Uterus (tissue), 2 donors: Measurements from ENCODE around the gene CMTM1.

Experiments used
- POLR2A ChIP-seq, 2 donors: fragments of 450-650 bp; IDR thresholded peaks; one replicate each; pipeline ENCODE4 v1.6.1; 2016; ENCODE audit warnings: antibody characterized with exemption in 2 of 2, mild to moderate bottlenecking in 1 of 2, moderate library complexity in 1 of 2
- TF ChIP-seq, protein P1 (sequence below), 4 experiments: fragments of 200-600 bp in 2 of 4; fragments of 450-650 bp in 2 of 4; sonication (generic) in 2 of 4; IDR thresholded peaks; one replicate each; pipeline ENCODE4 v1.5.1; 2016 to 2019; ENCODE audit warnings: antibody characterized with exemption in 4 of 4, mild to moderate bottlenecking in 2 of 4, moderate library complexity in 1 of 4

DNA sequence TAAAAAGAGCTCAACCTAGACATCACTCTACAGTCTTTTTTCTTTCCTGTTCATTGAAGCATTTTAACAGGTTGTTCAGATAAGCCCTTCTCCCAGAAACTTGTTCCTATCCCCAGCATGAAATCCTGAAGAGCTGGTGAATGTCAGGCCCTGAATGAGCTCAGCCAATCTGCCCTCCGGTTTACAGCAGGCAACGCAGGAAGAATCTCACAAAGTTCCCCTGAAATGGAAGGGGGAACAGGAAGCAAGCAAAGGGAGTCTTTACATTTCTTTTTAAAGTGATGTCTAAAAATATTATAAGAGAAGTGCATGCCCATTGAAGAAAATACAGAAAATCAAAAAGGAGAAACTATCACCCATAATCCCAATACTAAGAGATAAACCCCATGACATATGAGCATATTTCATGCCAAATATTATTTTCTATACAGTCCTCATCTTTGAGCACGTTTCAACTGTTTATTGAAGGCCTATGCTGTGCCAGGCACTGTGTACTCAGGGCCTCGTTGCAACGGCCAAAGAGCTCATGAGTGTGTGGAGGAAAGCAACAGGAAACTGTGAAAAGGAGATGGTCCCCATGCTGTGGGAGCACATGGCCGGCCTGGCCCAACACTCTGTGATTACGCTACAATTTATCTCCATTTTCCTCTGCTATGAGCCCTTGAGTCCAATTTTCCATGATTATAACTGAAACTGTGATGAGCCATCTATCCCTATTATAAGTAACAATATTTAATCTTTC lies 22.1 kb upstream of the CMTM1 start:
- TF ChIP-seq, protein P1, sequence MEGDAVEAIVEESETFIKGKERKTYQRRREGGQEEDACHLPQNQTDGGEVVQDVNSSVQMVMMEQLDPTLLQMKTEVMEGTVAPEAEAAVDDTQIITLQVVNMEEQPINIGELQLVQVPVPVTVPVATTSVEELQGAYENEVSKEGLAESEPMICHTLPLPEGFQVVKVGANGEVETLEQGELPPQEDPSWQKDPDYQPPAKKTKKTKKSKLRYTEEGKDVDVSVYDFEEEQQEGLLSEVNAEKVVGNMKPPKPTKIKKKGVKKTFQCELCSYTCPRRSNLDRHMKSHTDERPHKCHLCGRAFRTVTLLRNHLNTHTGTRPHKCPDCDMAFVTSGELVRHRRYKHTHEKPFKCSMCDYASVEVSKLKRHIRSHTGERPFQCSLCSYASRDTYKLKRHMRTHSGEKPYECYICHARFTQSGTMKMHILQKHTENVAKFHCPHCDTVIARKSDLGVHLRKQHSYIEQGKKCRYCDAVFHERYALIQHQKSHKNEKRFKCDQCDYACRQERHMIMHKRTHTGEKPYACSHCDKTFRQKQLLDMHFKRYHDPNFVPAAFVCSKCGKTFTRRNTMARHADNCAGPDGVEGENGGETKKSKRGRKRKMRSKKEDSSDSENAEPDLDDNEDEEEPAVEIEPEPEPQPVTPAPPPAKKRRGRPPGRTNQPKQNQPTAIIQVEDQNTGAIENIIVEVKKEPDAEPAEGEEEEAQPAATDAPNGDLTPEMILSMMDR (IDR thresholded peaks at IDR 0.05) = no peak
- no peak for TF ChIP-seq POLR2A (IDR thresholded peaks at IDR 0.05)
